GM23248 (cell line): Measurements from ENCODE around the gene LAMA1. TPM values are rescaled to one million over a fixed set of nuclear protein-coding genes. Genes with fewer than 3 reads are reported as not detected.
"Not testable (repeated sequence)": the region's sequence is repeated elsewhere in the genome, so short reads cannot be mapped to it uniquely, and the experiment has no call there.

Experiments used
- DNase-seq: peaks from one replicate; pipeline ENCODE4 v3.0.0-alpha.2; 2015
- H2AFZ ChIP-seq: fragments of 200-600 bp; sonication (generic); 2 replicates; pipeline ENCODE4 v1.6.1; 2016; ENCODE audit warnings: antibody characterized with exemption
- H3F3A ChIP-seq: fragments of 200-600 bp; sonication (generic); 2 replicates; pipeline ENCODE4 v1.6.1; 2016; ENCODE audit warnings: mild to moderate bottlenecking, antibody characterized with exemption, mixed run types; ENCODE audit not compliant: insufficient read depth
- H3K27ac ChIP-seq: fragments of 200-600 bp; sonication (generic); 2 replicates; pipeline ENCODE4 v1.5.1; 2016; ENCODE audit warnings: mild to moderate bottlenecking
- H3K27me3 ChIP-seq: fragments of 200-600 bp; sonication (generic); replicated peaks from 2 replicates; pipeline ENCODE4 v1.6.1; 2016; ENCODE audit warnings: mild to moderate bottlenecking; ENCODE audit not compliant: insufficient read depth
- H3K36me3 ChIP-seq: fragments of 200-600 bp; sonication (generic); 2 replicates; pipeline ENCODE4 v1.6.1; 2016; ENCODE audit warnings: low read depth, mild to moderate bottlenecking
- H3K4me1 ChIP-seq: fragments of 200-600 bp; sonication (generic); 2 replicates; pipeline ENCODE4 v1.6.1; 2016; ENCODE audit warnings: mild to moderate bottlenecking; ENCODE audit not compliant: insufficient read depth
- H3K4me2 ChIP-seq: fragments of 200-600 bp; sonication (generic); one replicate; pipeline ENCODE4 v1.6.1; 2016; ENCODE audit warnings: mild to moderate bottlenecking; ENCODE audit not compliant: unreplicated experiment
- H3K4me3 ChIP-seq: fragments of 200-600 bp; sonication (generic); 2 replicates; pipeline ENCODE4 v1.5.1; 2016; ENCODE audit warnings: mild to moderate bottlenecking
- H3K79me2 ChIP-seq: fragments of 200-600 bp; sonication (generic); 2 replicates; pipeline ENCODE4 v1.6.1; 2016; ENCODE audit warnings: mild to moderate bottlenecking; ENCODE audit not compliant: insufficient read depth
- H3K9ac ChIP-seq: fragments of 200-600 bp; sonication (generic); 2 replicates; pipeline ENCODE4 v1.6.1; 2016; ENCODE audit warnings: mild to moderate bottlenecking
- H3K9me2 ChIP-seq: fragments of 200-600 bp; sonication (generic); 2 replicates; pipeline ENCODE4 v1.6.1; 2016; ENCODE audit warnings: mixed run types, mild to moderate bottlenecking, moderate library complexity; ENCODE audit not compliant: insufficient read depth
- H3K9me3 ChIP-seq: fragments of 200-600 bp; sonication (generic); one replicate; pipeline ENCODE4 v1.6.1; 2017; ENCODE audit warnings: low read depth
- H4K20me1 ChIP-seq: fragments of 200-600 bp; sonication (generic); 2 replicates; pipeline ENCODE4 v1.6.0; 2016; ENCODE audit not compliant: insufficient read depth
- EZH2 ChIP-seq: fragments of 200-600 bp; sonication (generic); IDR thresholded peaks from 2 replicates; pipeline ENCODE4 v1.6.1; 2018; ENCODE audit warnings: antibody characterized with exemption, mild to moderate bottlenecking; ENCODE audit not compliant: insufficient read depth, poor library complexity, severe bottlenecking
- EZH2phosphoT487 ChIP-seq: fragments of 200-600 bp; sonication (generic); IDR thresholded peaks from 2 replicates; pipeline ENCODE4 v1.6.1; 2018; ENCODE audit warnings: antibody characterized with exemption, moderate library complexity, mild to moderate bottlenecking, low read depth; ENCODE audit not compliant: insufficient read depth
- WGBS, 2 experiments: methylation state at CpG; one replicate each; pipeline ENCODE4 v1.1.6; 2015 to 2017; ENCODE audit warnings: low lambda C conversion rate in 2 of 2, low coverage in 1 of 2; ENCODE audit errors: missing lambda C conversion rate in 2 of 2; 5-methylcytosine and 5-hydroxymethylcytosine counted together
- in situ Hi-C: fragments of 300-500 bp; cut with MboI; formaldehyde crosslinking; loops from 2 replicates; pipeline ENCODE4 v1.15.0; 2020
- polyA plus RNA-seq: library from polyadenylated mRNA; unstranded; fragments of >200 nt; fragmentation: Nextera tagmentation; extraction: Ambion mirVana; gene quantifications from 2 replicates; pipeline ENCODE4 v1.2.1, GENCODE V29; 2016
- total RNA-seq: library from RNA; depleted of rRNA; stranded (reverse); fragments of >200 nt; shearing (Covaris generic); gene quantifications from 2 replicates; pipeline ENCODE4 v1.2.3, GENCODE V29; 2014

The LAMA1 gene
- total and polyA plus RNA-seq, 2 experiments from 2014 or later, result 3.1 to 5.4 TPM

DNA sequence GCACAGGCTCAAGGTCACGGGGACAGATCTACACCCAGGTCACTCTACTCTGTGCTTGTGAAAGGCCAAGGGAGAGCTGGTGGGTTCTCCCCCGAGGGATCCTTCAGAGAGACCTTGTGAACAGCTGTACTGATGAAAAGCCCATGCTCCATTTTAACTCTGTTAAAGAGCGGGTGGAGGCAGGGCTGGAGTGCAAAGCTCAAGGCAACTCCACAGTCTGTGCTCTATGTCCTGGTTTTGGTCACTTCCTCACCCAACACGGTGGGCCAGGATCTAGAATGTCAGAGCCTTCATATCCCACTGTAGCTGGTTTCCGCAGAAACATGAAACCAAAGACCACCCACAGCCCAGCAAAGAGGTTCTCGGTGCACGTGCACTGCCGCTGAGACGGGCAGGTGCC lies 177.1 kb downstream of the LAMA1 start:
- no peaks in the 10 kb centered on the region for H3K36me3 ChIP-seq
- H3K9me3 ChIP-seq, result no peaks in the 10 kb centered on the region
- no peaks in the 10 kb centered on the region for H3K4me1 ChIP-seq
- H3F3A ChIP-seq, result no peaks in the 10 kb centered on the region
- no peaks in the 10 kb centered on the region; the same call in 1 of the 2 replicates for H3K27me3 ChIP-seq
- in situ Hi-C loops, result no loop called here
- no peak for DNase-seq
- H3K27ac ChIP-seq, result no peak overlapping the region
- no peak overlapping the region for H2AFZ ChIP-seq
- no peaks in the 10 kb centered on the region for H4K20me1 ChIP-seq
- H3K79me2 ChIP-seq, result no peaks in the 10 kb centered on the region
- TF ChIP-seq EZH2phosphoT487, result no peak
- TF ChIP-seq EZH2, result no peak
- H3K4me2 ChIP-seq, result no peak overlapping the region
- 87 to 90% methylated on average over 9 of the region's 9 CpGs for WGBS, 2 experiments
- H3K9ac ChIP-seq, result no peak overlapping the region
- no peaks in the 10 kb centered on the region for H3K9me2 ChIP-seq
- H3K4me3 ChIP-seq, result no peak overlapping the region

DNA sequence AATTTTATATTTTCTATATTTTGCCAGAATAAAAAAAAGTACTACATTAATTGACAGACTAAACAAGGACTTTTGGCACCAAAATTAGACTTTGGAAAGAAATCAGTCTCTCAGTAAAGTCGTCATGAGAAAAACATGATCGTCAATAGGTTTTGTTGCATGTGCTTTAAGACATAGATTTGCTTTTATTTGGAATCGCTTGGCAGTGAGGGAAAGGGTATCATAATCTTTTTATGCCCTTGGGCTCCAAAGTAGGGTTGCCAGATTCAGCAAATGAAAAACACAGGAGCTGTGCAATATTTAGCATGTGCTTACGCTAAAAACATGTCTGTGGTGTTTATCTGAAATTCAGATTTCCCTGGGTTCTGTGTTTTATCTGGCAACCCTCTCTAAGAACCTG lies 177.6 kb downstream of the LAMA1 start:
- no peaks in the 10 kb centered on the region for H3K36me3 ChIP-seq
- H3K4me3 ChIP-seq, result no peak overlapping the region
- no peaks in the 10 kb centered on the region for H3F3A ChIP-seq
- no peak for DNase-seq
- no peak overlapping the region for H3K4me2 ChIP-seq
- TF ChIP-seq EZH2, result no peak
- no peak for TF ChIP-seq EZH2phosphoT487
- H3K27me3 ChIP-seq, result peaks cover 5% of the 10 kb centered on the region
- no peaks in the 10 kb centered on the region for H3K79me2 ChIP-seq
- no peak overlapping the region for H2AFZ ChIP-seq
- in situ Hi-C loops, result no loop called here
- H4K20me1 ChIP-seq, result no peaks in the 10 kb centered on the region
- no peak overlapping the region for H3K9ac ChIP-seq
- H3K9me3 ChIP-seq, result no peaks in the 10 kb centered on the region
- no peaks in the 10 kb centered on the region for H3K4me1 ChIP-seq
- no peak overlapping the region for H3K27ac ChIP-seq
- WGBS, 2 experiments, result 72 to 77% methylated on average over 4 of the region's 4 CpGs
- no peaks in the 10 kb centered on the region for H3K9me2 ChIP-seq

DNA sequence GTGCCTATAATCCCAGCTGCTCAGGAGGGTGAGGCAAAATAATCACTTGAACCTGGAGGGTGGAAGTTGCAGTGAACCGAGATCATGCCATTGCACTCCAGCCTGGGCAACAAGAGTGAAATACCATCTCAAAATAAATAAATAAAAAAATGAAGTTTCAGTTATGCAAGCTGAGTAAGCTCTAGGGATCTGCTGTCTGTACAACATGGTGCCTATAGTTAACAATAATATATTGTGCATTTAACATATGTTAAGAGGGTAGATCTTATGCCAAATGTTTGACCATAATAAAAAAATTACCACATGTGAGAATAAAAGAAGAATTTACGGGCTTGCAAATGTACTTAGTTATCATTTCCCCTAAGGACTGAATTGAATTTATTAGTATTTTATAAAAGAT lies 179.2 kb downstream of the LAMA1 start:
- H3K79me2 ChIP-seq, H2AFZ ChIP-seq, H4K20me1 ChIP-seq, in situ Hi-C loops, H3K36me3 ChIP-seq, H3K9me2 ChIP-seq, H3F3A ChIP-seq, DNase-seq, H3K9ac ChIP-seq, H3K4me3 ChIP-seq, H3K4me1 ChIP-seq, H3K9me3 ChIP-seq, H3K27ac ChIP-seq, H3K27me3 ChIP-seq, H3K4me2 ChIP-seq: not testable (repeated sequence)
- 93% methylated on average over 2 of the region's 2 CpGs for WGBS, 2 experiments

DNA sequence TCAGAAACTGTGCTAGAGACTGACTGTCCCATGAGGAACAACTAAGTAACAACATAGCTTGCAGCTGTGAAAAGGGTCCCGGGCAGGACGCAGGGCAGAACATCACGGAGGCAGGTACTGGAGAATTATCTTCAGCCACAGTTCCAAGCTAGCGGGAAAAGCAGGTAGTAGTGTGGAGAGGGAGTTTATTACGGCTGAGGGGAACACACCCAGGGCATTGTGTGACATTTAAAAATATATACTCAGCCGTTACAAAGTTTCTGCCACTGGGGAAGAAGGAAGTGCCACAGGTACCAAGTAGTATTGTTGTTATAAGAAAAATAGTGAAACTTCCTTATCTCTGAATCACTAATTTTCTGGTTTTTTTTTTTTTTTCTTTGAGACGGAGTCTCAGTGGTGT lies 179.6 kb downstream of the LAMA1 start:
- H4K20me1 ChIP-seq, result no peaks in the 10 kb centered on the region
- WGBS, 2 experiments, result 93 to 95% methylated on average over 7 of the region's 7 CpGs
- no peak overlapping the region for H3K27ac ChIP-seq

DNA sequence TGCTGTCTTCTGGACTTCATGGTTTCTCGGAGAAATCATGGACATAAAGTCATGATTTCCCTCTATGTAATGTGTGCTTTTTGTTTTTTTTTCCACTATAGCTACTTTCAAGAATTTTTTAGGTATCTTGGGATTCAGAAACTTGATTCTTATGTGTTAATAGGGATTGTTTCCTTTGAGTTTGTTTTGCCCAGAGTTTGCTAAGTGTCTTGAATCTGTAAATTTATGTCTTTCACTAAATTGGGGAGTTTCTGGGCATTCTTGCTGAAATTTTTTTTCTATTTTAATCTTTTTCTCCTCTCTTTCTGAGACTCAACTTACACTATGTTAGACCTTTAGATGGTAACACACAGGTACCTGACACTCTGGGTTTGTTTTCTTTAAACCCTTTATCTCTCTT lies 182.7 kb downstream of the LAMA1 start:
- no peak overlapping the region for H3K27ac ChIP-seq
- in situ Hi-C loops, result no loop called here
- no peaks in the 10 kb centered on the region for H3K9me3 ChIP-seq
- no peaks in the 10 kb centered on the region for H3K4me1 ChIP-seq
- no peak overlapping the region for H3K9ac ChIP-seq
- no peak overlapping the region for H3K4me3 ChIP-seq
- 30 to 33% methylated on average over 1 of the region's 1 CpG for WGBS, 2 experiments
- DNase-seq, result no peak
- H3K79me2 ChIP-seq, result no peaks in the 10 kb centered on the region
- TF ChIP-seq EZH2 (no peak), EZH2phosphoT487 (no peak)
- no peaks in the 10 kb centered on the region for H3F3A ChIP-seq
- H2AFZ ChIP-seq, result no peak overlapping the region
- H3K36me3 ChIP-seq, result no peaks in the 10 kb centered on the region
- H4K20me1 ChIP-seq, result no peaks in the 10 kb centered on the region
- no peaks in the 10 kb centered on the region for H3K9me2 ChIP-seq
- H3K4me2 ChIP-seq, result no peak overlapping the region
- H3K27me3 ChIP-seq, result peaks cover 9% of the 10 kb centered on the region

More for the DNA sequence above, 179.6 kb downstream of the LAMA1 start:
- Histone ChIP-seq H3K9me2 (no peaks in the 10 kb centered on the region), H3K36me3 (no peaks in the 10 kb centered on the region), H3K9me3 (no peaks in the 10 kb centered on the region), H3K4me1 (no peaks in the 10 kb centered on the region), H3K4me3 (no peak overlapping the region), H2AFZ (no peak overlapping the region), H3K79me2 (no peaks in the 10 kb centered on the region), H3K4me2 (no peak overlapping the region), H3K9ac (no peak overlapping the region), H3K27me3 (peaks cover 9% of the 10 kb centered on the region), H3F3A (no peaks in the 10 kb centered on the region)
- in situ Hi-C loops, result no loop called here
- DNase-seq, result no peak
- no peak for TF ChIP-seq EZH2phosphoT487
- TF ChIP-seq EZH2, result no peak
